GM23248 (cell line): ENCODE measurements around the gene APOL2. TPM values are rescaled to one million over a fixed set of nuclear protein-coding genes. Genes with fewer than 3 reads are reported as not detected.

Source experiments
- DNase-seq: peaks from one replicate; pipeline ENCODE4 v3.0.0-alpha.2; 2015
- H2AFZ ChIP-seq: fragments of 200-600 bp; sonication (generic); 2 replicates; pipeline ENCODE4 v1.6.1; 2016; ENCODE audit warnings: antibody characterized with exemption
- H3F3A ChIP-seq: fragments of 200-600 bp; sonication (generic); 2 replicates; pipeline ENCODE4 v1.6.1; 2016; ENCODE audit warnings: mild to moderate bottlenecking, antibody characterized with exemption, mixed run types; ENCODE audit not compliant: insufficient read depth
- H3K27ac ChIP-seq: fragments of 200-600 bp; sonication (generic); 2 replicates; pipeline ENCODE4 v1.5.1; 2016; ENCODE audit warnings: mild to moderate bottlenecking
- H3K27me3 ChIP-seq: fragments of 200-600 bp; sonication (generic); replicated peaks from 2 replicates; pipeline ENCODE4 v1.6.1; 2016; ENCODE audit warnings: mild to moderate bottlenecking; ENCODE audit not compliant: insufficient read depth
- H3K36me3 ChIP-seq: fragments of 200-600 bp; sonication (generic); 2 replicates; pipeline ENCODE4 v1.6.1; 2016; ENCODE audit warnings: low read depth, mild to moderate bottlenecking
- H3K4me1 ChIP-seq: fragments of 200-600 bp; sonication (generic); 2 replicates; pipeline ENCODE4 v1.6.1; 2016; ENCODE audit warnings: mild to moderate bottlenecking; ENCODE audit not compliant: insufficient read depth
- H3K4me2 ChIP-seq: fragments of 200-600 bp; sonication (generic); one replicate; pipeline ENCODE4 v1.6.1; 2016; ENCODE audit warnings: mild to moderate bottlenecking; ENCODE audit not compliant: unreplicated experiment
- H3K4me3 ChIP-seq: fragments of 200-600 bp; sonication (generic); 2 replicates; pipeline ENCODE4 v1.5.1; 2016; ENCODE audit warnings: mild to moderate bottlenecking
- H3K79me2 ChIP-seq: fragments of 200-600 bp; sonication (generic); 2 replicates; pipeline ENCODE4 v1.6.1; 2016; ENCODE audit warnings: mild to moderate bottlenecking; ENCODE audit not compliant: insufficient read depth
- H3K9ac ChIP-seq: fragments of 200-600 bp; sonication (generic); 2 replicates; pipeline ENCODE4 v1.6.1; 2016; ENCODE audit warnings: mild to moderate bottlenecking
- H3K9me2 ChIP-seq: fragments of 200-600 bp; sonication (generic); 2 replicates; pipeline ENCODE4 v1.6.1; 2016; ENCODE audit warnings: mixed run types, mild to moderate bottlenecking, moderate library complexity; ENCODE audit not compliant: insufficient read depth
- H3K9me3 ChIP-seq: fragments of 200-600 bp; sonication (generic); one replicate; pipeline ENCODE4 v1.6.1; 2017; ENCODE audit warnings: low read depth
- H4K20me1 ChIP-seq: fragments of 200-600 bp; sonication (generic); 2 replicates; pipeline ENCODE4 v1.6.0; 2016; ENCODE audit not compliant: insufficient read depth
- EZH2 ChIP-seq: fragments of 200-600 bp; sonication (generic); IDR thresholded peaks from 2 replicates; pipeline ENCODE4 v1.6.1; 2018; ENCODE audit warnings: antibody characterized with exemption, mild to moderate bottlenecking; ENCODE audit not compliant: insufficient read depth, poor library complexity, severe bottlenecking
- EZH2phosphoT487 ChIP-seq: fragments of 200-600 bp; sonication (generic); IDR thresholded peaks from 2 replicates; pipeline ENCODE4 v1.6.1; 2018; ENCODE audit warnings: antibody characterized with exemption, moderate library complexity, mild to moderate bottlenecking, low read depth; ENCODE audit not compliant: insufficient read depth
- WGBS, 2 experiments: methylation state at CpG; one replicate each; pipeline ENCODE4 v1.1.6; 2015 to 2017; ENCODE audit warnings: low lambda C conversion rate in 2 of 2, low coverage in 1 of 2; ENCODE audit errors: missing lambda C conversion rate in 2 of 2; 5-methylcytosine and 5-hydroxymethylcytosine counted together
- in situ Hi-C: fragments of 300-500 bp; cut with MboI; formaldehyde crosslinking; loops from 2 replicates; pipeline ENCODE4 v1.15.0; 2020
- polyA plus RNA-seq: library from polyadenylated mRNA; unstranded; fragments of >200 nt; fragmentation: Nextera tagmentation; extraction: Ambion mirVana; gene quantifications from 2 replicates; pipeline ENCODE4 v1.2.1, GENCODE V29; 2016
- total RNA-seq: library from RNA; depleted of rRNA; stranded (reverse); fragments of >200 nt; shearing (Covaris generic); gene quantifications from 2 replicates; pipeline ENCODE4 v1.2.3, GENCODE V29; 2014

The APOL2 gene
- total and polyA plus RNA-seq, 2 experiments from 2014 or later, result 28.4 to 37.7 TPM

DNA sequence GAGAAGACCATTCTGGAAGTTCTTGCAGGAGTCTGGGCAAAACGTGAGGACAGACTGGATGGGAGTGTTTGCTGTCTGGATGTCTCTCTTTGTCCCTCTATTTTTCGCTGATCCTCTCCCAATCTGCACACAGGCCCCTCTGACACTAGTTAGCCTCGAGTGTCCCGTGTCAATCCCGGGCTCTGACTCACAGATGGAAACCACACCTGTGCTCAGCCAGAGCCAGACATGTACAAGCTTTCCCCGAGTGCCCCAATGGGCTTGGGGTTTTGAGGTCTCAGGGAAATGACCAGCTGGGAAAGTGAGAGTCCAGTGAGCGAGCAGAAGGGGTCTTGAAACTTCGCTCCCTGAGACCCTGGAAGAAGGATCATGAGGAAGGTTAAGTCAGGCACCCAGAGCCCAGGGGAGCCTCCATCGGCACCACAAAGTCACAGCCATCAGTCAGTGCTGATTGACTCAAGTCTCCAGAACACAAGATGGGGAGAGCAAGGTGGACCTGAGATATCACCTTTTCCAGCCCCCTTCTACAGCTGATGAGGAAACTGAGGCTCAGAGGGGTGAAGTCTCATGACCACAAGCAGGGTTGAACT lies 13.9 kb downstream of the APOL2 start:
- Histone ChIP-seq H3K9ac (no peak overlapping the region), H4K20me1 (no peaks in the 10 kb centered on the region)
- WGBS, 2 experiments, result 60 to 61% methylated on average over 9 of the region's 9 CpGs

DNA sequence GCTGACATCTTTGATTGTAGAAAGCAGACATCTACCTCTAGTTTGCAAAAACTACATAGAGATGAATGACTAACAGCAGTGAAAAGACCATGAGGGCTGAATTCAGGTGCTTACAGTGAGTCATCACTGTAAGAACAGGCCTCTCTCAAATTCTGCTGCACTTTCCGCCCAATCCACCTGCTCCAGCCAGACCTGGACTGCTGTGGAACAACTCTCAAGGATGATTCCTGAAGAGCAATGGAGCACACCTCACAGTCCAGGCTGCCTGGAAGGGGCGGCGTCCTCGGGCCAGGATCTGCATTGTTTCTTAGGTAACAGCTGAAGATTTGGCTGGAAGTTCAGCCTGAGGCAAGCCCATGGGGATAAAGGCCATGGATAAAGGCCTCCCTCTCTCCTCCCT lies 15.1 kb downstream of the APOL2 start:
- WGBS, 2 experiments, result 84 to 87% methylated on average over 4 of the region's 4 CpGs
- Histone ChIP-seq H3K9ac (no peak overlapping the region), H3K9me3 (no peaks in the 10 kb centered on the region), H3K4me3 (no peak overlapping the region), H3K4me2 (no peak overlapping the region), H4K20me1 (no peaks in the 10 kb centered on the region), H3F3A (peaks cover 25% of the 10 kb centered on the region), H2AFZ (no peak overlapping the region), H3K27ac (no peak overlapping the region), H3K36me3 (peaks cover 12% of the 10 kb centered on the region; the same call in 1 of the 2 replicates), H3K79me2 (no peaks in the 10 kb centered on the region), H3K4me1 (peaks cover 17% of the 10 kb centered on the region), H3K27me3 (no peaks in the 10 kb centered on the region), H3K9me2 (no peaks in the 10 kb centered on the region)
- in situ Hi-C loops, result no loop called here
- TF ChIP-seq EZH2phosphoT487 (no peak), EZH2 (no peak)
- DNase-seq, result no peak

More for the DNA sequence above, 13.9 kb downstream of the APOL2 start:
- no peak overlapping the region for H2AFZ ChIP-seq
- TF ChIP-seq EZH2phosphoT487 (no peak), EZH2 (no peak)
- in situ Hi-C loops, result no loop called here
- no peak overlapping the region for H3K27ac ChIP-seq
- no peaks in the 10 kb centered on the region for H3K79me2 ChIP-seq
- no peaks in the 10 kb centered on the region for H3K27me3 ChIP-seq
- no peak for DNase-seq
- no peak overlapping the region for H3K4me2 ChIP-seq
- H3K4me1 ChIP-seq, result peaks cover 12% of the 10 kb centered on the region
- peaks cover 12% of the 10 kb centered on the region; the same call in 1 of the 2 replicates for H3K36me3 ChIP-seq
- H3K9me3 ChIP-seq, result no peaks in the 10 kb centered on the region
- peaks cover 18% of the 10 kb centered on the region for H3F3A ChIP-seq
- H3K9me2 ChIP-seq, result no peaks in the 10 kb centered on the region
- H3K4me3 ChIP-seq, result no peak overlapping the region

DNA sequence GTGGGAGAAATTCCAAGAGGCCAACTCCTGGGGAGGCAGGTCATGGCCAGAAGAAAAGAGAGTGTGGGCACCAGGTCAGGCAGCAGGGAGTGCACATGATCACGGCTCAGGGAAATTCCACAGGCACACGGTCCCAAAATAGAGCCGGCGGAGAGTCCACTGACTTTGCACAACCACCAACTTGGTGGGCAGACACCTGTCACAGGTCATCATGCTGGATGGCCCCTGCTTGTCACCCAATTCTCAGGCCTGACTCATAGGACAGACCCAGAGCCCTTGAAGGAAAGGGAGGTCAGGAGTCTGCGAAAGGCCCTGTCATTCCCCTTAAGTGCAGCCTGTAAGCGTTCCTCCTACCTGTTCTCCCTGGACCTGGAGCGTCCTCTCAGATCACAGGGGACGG lies 15.8 kb downstream of the APOL2 start:
- TF ChIP-seq EZH2 (no peak), EZH2phosphoT487 (no peak)
- no peaks in the 10 kb centered on the region for H4K20me1 ChIP-seq
- H3K79me2 ChIP-seq, result no peaks in the 10 kb centered on the region
- H3K4me2 ChIP-seq, result no peak overlapping the region
- no peak overlapping the region for H3K4me3 ChIP-seq
- peaks cover 17% of the 10 kb centered on the region for H3K4me1 ChIP-seq
- H3K9ac ChIP-seq, result no peak overlapping the region
- peaks cover 25% of the 10 kb centered on the region for H3F3A ChIP-seq
- no peak for DNase-seq
- peaks cover 6% of the 10 kb centered on the region; the same call in 1 of the 2 replicates for H3K36me3 ChIP-seq
- H3K27ac ChIP-seq, result no peak overlapping the region
- in situ Hi-C loops, result no loop called here
- H3K27me3 ChIP-seq, result no peaks in the 10 kb centered on the region
- H3K9me2 ChIP-seq, result no peaks in the 10 kb centered on the region
- H2AFZ ChIP-seq, result no peak overlapping the region
- 88 to 91% methylated on average over 8 of the region's 8 CpGs for WGBS, 2 experiments
- H3K9me3 ChIP-seq, result no peaks in the 10 kb centered on the region

DNA sequence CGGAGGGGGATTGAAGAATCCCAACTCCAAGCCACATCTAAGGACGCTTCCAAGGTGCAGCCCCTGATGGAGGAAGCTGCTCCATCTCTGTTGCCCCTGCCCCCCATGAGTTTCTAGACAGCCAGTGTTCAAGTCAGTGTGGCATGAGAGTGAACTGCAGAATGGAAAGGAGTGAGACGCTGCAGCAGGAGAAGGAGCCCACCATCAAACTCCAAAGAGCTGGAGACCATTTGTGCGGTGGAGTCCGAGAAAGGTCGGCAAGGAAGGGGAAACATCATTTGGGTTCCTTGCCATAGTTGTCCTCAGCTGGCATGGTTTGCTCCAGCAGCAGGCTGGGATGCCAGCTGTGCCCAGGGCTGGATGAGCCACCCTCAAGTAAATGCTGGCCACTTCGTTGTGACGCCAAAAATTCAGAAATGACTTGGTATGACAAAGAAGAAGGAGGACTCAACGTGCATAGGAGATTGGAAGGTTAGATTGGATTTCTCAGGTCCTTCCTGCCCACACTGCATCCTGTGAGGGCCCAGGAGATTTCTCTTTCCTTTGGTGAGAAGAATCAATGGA lies 16.4 kb downstream of the APOL2 start:
- Histone ChIP-seq H3K27ac (no peak overlapping the region), H3K36me3 (peaks cover 6% of the 10 kb centered on the region; the same call in 1 of the 2 replicates), H3K4me1 (peaks cover 17% of the 10 kb centered on the region), H3K4me3 (no peak overlapping the region), H3K27me3 (no peaks in the 10 kb centered on the region), H3F3A (peaks cover 25% of the 10 kb centered on the region), H3K9me2 (no peaks in the 10 kb centered on the region), H3K9ac (no peak overlapping the region), H3K79me2 (no peaks in the 10 kb centered on the region), H4K20me1 (no peaks in the 10 kb centered on the region), H3K4me2 (no peak overlapping the region), H3K9me3 (no peaks in the 10 kb centered on the region), H2AFZ (no peak overlapping the region)
- DNase-seq, result no peak
- in situ Hi-C loops, result no loop called here
- WGBS, 2 experiments, result 90 to 91% methylated on average over 9 of the region's 9 CpGs
- no peak for TF ChIP-seq EZH2phosphoT487
- TF ChIP-seq EZH2, result no peak
